ENCODE data around the gene UCN2. TPM values are rescaled to one million over a fixed set of nuclear protein-coding genes. Genes with fewer than 3 reads are reported as not detected.
A peak's percentile ranks its signal among the peaks of the same experiment; 100 is the strongest.

The UCN2 gene, protein sequence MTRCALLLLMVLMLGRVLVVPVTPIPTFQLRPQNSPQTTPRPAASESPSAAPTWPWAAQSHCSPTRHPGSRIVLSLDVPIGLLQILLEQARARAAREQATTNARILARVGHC
- not detected in 2 replicates for total RNA-seq

DNA sequence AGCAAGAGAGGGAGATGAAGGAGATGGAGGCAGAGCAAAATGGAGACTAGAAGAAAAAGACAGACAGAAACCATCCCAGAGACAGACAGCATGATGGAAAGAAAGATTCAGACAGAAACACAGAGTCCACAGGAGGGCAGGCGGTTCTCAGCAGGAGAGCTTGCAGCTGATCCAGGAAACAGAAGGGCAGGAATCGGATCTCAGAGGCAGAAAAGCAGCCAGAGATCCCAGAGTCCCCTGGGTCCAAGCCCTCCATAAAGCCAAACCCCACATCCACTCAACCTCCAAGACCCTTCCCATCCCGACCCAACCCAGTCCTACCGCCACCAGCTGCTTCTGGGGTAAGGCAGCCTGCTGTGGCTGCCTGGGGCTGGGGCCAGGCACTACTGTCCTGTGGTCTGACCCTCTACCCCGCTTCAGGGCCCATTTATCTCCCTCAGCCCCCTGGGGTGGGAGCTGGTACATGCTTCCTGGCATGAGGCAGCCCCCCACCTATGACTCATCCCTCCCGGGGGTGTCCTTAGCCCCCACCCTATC, at the start of gene UCN2:
Gene UCN2 (minus strand): TSS at position 400 of the 537 bp plus-strand sequence. CDS start 657 bp downstream, outside the sequence.
- Mint-ChIP-seq H3K9me3 (no peaks in the 10 kb centered on the region), H3K4me1 (peaks cover 27% of the 10 kb centered on the region), H3K27ac (peak within 1 kb of the TSS; percentile 23), H3K4me3 (no peak within 1 kb of the TSS), H3K27me3 (no peaks in the 10 kb centered on the region), H3K36me3 (ENCODE audit: low read depth) (no peaks in the 10 kb centered on the region)
- intact Hi-C loops (cut with micrococcal nuclease), result no loop called here
- no peak for DNase-seq

DNA sequence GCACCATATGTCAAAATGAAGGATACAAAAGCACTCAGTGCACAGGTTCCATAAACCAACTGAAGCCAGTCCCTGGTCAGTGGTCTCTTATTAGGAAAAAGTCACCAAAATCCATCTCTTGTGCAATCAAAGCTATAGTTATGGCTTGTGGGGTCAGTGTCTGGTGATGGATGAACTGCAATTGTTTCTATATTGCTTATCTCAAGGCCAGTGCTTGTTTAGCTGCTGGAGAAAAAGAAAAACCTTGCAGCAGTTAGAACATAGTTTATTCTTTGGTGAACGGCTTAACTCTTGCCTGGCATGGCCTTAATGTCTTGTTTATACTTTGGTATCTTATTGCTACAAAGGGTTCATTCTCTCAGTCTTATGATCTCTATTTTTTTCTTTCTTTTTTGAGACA, 48.7 kb upstream of the UCN2 start:
- Mint-ChIP-seq H3K9me3 (peaks cover 6% of the 10 kb centered on the region), H3K36me3 (ENCODE audit: low read depth) (peaks cover 27% of the 10 kb centered on the region), H3K27ac (no peak overlapping the region), H3K4me3 (no peak overlapping the region), H3K27me3 (no peaks in the 10 kb centered on the region), H3K4me1 (peaks cover 22% of the 10 kb centered on the region)
- no peak for DNase-seq
- intact Hi-C loops (cut with micrococcal nuclease), result no loop called here

DNA sequence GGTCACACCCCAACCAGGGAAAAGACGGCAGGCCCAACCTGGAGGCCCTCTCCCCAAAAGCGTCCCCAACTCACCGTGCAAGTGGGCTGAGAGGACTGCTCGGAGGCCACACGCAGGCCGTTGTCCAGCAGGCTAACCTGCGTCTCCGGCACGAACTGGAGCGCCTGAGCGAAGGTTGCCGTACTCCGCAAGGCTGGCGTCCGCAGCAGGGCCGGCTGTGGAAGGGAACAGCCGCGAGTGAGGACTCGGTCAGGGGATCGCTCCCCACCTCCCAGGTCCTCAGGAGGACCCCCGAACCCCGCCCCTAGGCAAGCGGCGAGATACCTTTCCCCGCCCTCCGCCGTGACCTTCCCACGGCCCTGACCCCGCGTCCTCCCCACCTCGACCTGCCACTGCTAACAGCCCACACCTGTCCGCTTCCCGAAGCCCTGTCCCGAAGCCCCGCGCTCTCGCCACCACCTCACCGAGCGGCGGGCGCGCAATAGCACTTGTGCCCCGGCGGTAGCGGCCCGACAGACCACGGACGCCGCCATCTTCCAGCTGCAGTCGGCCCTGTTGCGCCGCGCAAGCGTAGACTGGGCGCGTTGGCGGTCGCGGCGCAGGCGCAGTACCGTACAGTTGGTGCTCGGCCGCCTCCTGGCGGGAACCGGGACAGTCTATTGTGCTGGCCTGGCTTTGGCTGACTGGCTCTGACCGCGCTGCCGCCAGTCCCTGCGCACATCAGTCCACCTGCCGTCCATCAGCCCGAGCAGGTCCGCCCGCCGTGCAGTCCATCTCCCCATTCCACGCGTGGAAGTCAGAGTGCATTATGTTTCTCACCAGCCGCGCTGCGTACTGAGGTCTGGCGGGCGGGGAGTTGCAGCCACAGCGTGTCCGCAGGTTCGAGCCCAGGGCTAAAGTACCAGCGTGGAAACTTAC, 45.8 kb upstream of the UCN2 start, which contains the start of gene UQCRC1:
Gene UQCRC1 (minus strand): TSS at position 559 of the 918 bp plus-strand sequence. CDS start 26 bp downstream, at position 533.
- no peaks in the 10 kb centered on the region for H3K27me3 Mint-ChIP-seq
- H3K4me3 Mint-ChIP-seq, result peak within 1 kb of the TSS; percentile 99
- peak; percentile 98 for DNase-seq
- peaks cover 22% of the 10 kb centered on the region for H3K4me1 Mint-ChIP-seq
- peaks cover 43% of the 10 kb centered on the region for H3K36me3 Mint-ChIP-seq (ENCODE audit: low read depth)
- peaks cover 3% of the 10 kb centered on the region for H3K9me3 Mint-ChIP-seq
- intact Hi-C loops (cut with micrococcal nuclease), result loop anchor here (1.0 kb wide), 3 partner anchors 26 to 52 kb away; partner anchors contain the start of gene SLC26A6
- peak within 1 kb of the TSS; percentile 99 for H3K27ac Mint-ChIP-seq

DNA sequence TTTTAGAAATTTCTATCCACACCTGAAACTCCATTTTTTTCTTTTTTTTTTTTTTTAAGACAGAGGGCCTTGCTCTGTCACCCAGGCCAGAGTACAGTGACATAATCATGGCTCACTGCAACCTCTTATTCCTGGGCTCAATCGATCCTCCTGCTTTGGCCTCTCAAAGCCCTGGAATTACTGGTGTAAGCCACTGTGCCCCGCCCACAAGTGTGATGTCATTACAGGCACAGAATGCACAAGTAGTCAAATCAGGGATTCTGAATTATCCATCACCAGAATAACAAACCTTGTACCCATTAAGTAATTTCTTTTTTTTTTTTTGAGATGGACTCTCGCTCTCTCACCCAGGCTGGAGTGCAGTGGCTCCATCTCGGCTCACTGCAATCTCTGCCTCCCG, 43.9 kb upstream of the UCN2 start:
- Mint-ChIP-seq H3K27me3 (no peaks in the 10 kb centered on the region), H3K36me3 (ENCODE audit: low read depth) (peaks cover 52% of the 10 kb centered on the region), H3K9me3 (no peaks in the 10 kb centered on the region), H3K4me3 (no peak overlapping the region), H3K27ac (no peak overlapping the region), H3K4me1 (peaks cover 13% of the 10 kb centered on the region)
- DNase-seq, result peak; percentile 70
- intact Hi-C loops (cut with micrococcal nuclease), result no loop called here

DNA sequence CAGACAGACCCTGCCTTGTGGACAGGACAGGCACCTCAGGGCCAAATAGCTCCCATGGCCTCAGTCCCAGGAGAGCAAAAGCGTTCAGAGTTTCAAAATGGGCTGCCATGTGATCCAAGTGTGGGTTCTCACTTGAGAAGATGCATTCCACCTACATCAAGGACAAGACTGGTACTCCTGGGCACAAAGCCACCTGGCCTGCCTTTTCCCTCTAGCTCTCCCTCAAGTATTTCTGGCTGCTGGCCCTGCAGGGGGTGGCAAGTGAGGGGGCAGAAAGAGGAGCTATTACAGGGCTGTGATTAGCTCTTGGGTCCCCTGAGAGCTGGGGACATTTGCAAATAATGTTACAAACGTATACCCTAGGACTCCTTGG, 38.0 kb upstream of the UCN2 start:
- Mint-ChIP-seq H3K27ac (no peak overlapping the region), H3K4me1 (no peaks in the 10 kb centered on the region)
- intact Hi-C loops (cut with micrococcal nuclease), result no loop called here

DNA sequence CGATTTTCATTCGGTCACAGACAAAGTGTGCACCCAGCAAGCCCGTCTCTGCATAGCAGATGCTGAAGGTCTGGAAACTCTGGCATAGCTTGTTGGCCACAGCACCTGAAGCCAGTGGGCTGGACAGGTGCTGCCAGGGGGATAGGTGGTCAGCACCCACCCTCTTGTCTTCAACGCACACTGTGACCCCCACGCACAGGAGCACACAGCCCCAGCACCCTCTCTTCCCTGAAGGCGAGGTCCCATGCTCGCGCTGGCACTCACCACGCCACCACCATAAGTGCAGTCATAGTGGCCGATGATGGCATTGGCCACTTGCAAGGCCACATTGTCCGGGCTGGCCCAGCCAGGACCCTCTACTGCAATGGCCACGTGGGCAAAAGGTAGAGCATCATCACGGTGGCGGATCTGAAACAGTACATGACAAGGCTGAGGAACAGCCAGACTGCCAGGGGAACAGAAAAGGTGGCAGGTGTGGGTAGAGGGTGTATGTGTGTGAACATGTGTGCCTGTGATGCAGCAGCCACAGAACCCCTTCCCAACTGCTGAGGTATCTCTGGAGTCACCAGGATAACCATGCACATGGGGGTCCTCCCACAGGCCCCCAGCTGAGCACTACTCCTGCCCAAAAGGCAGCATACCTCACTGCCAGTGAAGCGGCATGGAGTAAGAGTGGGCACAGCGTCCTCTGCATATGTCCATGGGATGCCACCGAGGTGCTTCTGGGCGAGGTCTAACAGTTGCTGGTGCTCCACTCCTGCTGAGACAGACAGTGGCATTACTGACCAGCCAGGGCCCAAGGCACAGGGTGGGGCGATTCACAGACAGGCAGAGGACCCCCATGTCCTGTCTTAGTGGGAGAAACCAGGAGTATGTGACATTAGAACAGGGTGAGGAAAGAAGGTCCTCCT, 37.4 kb upstream of the UCN2 start:
- intact Hi-C loops (cut with micrococcal nuclease), result no loop called here
- H3K4me1 Mint-ChIP-seq, result no peaks in the 10 kb centered on the region
- H3K36me3 Mint-ChIP-seq (ENCODE audit: low read depth), result peaks cover 51% of the 10 kb centered on the region
- no peak overlapping the region for H3K27ac Mint-ChIP-seq
- no peaks in the 10 kb centered on the region for H3K9me3 Mint-ChIP-seq
- H3K27me3 Mint-ChIP-seq, result peaks cover 3% of the 10 kb centered on the region
- DNase-seq, result no peak
- no peak overlapping the region for H3K4me3 Mint-ChIP-seq

More for the DNA sequence above, 38.0 kb upstream of the UCN2 start:
- no peak for DNase-seq
- H3K27me3 Mint-ChIP-seq, result no peaks in the 10 kb centered on the region
- no peak overlapping the region for H3K4me3 Mint-ChIP-seq
- H3K9me3 Mint-ChIP-seq, result no peaks in the 10 kb centered on the region
- peaks cover 52% of the 10 kb centered on the region for H3K36me3 Mint-ChIP-seq (ENCODE audit: low read depth)

DNA sequence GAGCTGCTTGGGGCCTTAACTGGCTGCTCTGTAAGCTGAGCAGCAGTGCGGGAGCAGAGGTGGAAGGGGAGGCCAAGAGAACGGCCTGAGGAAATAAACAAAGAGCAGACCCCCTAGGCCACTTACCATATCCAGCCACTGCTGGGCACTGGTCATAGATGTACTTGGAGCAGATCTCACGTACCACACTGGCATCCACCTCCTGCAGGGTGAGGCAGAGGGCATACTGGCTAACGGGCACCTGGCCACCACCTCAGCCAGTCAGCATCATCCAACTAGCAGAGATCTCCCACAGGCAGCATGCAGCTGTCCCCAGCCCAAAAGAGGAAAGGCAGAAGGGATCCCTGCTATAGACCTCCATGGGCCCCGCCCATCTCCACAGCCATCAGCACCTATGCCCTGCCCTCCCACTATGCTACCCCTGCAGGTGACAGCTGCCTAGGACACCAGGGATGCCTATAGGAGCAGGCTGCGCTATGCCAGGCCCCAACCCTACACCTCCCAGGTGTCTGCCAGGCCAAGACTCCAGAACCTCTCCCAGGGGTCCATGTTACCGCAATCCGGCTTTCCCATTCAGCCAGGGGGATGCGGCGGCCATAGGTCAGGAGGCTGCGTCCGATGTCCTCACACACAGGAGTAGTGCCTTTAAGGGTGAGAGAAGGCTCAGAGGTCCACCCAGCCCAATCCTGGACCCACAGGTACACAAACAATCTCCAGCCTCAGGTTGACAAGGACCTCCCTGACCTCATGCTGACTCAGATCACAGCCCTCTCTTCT, 36.1 kb upstream of the UCN2 start:
- no peak for DNase-seq
- Mint-ChIP-seq H3K4me3 (no peak overlapping the region), H3K4me1 (no peaks in the 10 kb centered on the region), H3K9me3 (no peaks in the 10 kb centered on the region), H3K27ac (no peak overlapping the region), H3K36me3 (ENCODE audit: low read depth) (peaks cover 40% of the 10 kb centered on the region), H3K27me3 (peaks cover 6% of the 10 kb centered on the region)
- intact Hi-C loops (cut with micrococcal nuclease), result no loop called here

DNA sequence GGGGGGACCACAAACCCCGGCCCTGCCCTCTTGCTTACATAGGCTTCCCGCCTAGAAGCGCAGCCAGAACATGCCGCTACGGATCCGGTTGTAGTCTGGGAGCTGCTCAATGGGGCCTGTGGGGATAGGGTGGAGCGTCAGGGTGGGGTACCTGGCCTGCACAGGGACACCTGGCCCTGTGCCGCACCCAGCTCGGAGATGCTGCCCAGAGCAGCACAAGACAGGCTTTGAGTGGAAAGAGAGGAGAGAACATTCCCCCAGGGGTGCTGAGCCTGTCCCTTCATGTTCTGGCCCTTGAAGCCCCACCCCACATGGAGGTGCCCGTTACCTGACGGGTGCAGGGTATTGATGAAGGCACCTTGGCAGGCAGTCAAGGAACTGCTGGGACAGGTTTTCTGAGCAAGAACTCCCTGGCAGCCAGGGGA, 35.5 kb upstream of the UCN2 start:
- H3K4me1 Mint-ChIP-seq, result peaks cover 2% of the 10 kb centered on the region
- no peak for DNase-seq
- no peak overlapping the region for H3K27ac Mint-ChIP-seq
- H3K9me3 Mint-ChIP-seq, result no peaks in the 10 kb centered on the region
- H3K4me3 Mint-ChIP-seq, result no peak overlapping the region
- intact Hi-C loops (cut with micrococcal nuclease), result no loop called here
- peaks cover 34% of the 10 kb centered on the region for H3K36me3 Mint-ChIP-seq (ENCODE audit: low read depth)
- peaks cover 12% of the 10 kb centered on the region for H3K27me3 Mint-ChIP-seq

DNA sequence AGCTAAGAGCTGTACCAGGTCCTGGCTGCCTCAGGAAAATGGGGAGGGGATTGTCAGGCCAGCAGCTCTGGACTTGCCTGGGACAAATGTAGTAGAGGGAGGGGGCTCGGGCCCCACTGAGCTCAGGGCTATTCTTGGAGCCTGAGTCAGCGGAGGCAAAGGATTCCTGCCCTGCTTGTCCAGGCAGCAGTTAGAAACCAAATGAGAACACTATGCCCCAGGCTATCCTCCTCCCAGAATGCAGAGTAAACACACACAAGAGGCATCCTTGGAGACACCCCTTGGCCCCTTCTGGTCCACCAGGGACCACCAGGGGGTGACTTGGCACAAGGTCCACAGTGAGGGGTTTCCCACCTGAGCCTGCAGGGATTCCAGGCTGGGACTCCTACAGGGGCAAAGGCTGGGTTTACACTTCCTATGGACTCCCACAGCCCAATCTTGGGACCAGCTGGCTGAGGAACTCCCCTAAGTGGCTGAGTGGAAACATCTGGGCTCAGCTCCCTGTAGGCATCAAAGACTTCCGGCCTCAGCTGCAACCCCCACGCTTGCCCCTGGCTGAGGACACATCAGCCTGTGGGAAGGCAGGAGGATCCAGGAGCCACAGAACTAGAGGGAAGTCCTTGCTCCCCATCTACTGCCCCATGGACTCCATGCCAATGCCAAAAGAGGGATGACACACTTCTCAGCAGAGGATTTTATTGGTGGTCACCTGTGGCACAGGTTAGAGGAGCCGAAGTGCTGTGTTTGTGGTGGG, 34.9 kb upstream of the UCN2 start:
- DNase-seq, result no peak
- intact Hi-C loops (cut with micrococcal nuclease), result no loop called here

DNA sequence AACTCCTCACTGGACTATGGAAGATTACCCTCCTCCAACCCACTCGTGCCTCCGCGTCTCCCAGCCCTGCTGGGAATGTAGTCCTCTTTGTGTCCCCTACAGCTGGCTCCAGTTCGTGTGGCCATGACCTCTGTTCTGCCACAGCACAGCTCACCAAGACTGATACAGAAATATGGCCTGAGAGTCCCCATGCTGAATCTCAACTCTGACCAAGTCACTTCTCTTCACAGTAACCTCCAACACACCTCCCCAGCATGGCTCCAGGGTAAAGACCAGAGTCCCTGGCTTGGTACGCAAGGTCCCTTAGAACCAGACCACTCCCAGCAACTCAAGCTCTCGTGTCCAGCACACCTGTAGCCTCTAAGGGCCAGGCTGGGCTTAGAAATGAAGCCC, 33.8 kb upstream of the UCN2 start:
- peaks cover 22% of the 10 kb centered on the region for H3K36me3 Mint-ChIP-seq (ENCODE audit: low read depth)
- H3K9me3 Mint-ChIP-seq, result no peaks in the 10 kb centered on the region
- H3K4me1 Mint-ChIP-seq, result peaks cover 2% of the 10 kb centered on the region
- intact Hi-C loops (cut with micrococcal nuclease), result no loop called here
- DNase-seq, result no peak
- peak overlapping the region; percentile 9 for H3K27ac Mint-ChIP-seq
- no peak overlapping the region for H3K4me3 Mint-ChIP-seq
- H3K27me3 Mint-ChIP-seq, result peaks cover 16% of the 10 kb centered on the region

More for the DNA sequence above, 34.9 kb upstream of the UCN2 start:
- Mint-ChIP-seq H3K27ac (no peak overlapping the region), H3K36me3 (ENCODE audit: low read depth) (peaks cover 30% of the 10 kb centered on the region), H3K4me3 (no peak overlapping the region), H3K27me3 (peaks cover 16% of the 10 kb centered on the region), H3K9me3 (no peaks in the 10 kb centered on the region), H3K4me1 (peaks cover 2% of the 10 kb centered on the region)

DNA sequence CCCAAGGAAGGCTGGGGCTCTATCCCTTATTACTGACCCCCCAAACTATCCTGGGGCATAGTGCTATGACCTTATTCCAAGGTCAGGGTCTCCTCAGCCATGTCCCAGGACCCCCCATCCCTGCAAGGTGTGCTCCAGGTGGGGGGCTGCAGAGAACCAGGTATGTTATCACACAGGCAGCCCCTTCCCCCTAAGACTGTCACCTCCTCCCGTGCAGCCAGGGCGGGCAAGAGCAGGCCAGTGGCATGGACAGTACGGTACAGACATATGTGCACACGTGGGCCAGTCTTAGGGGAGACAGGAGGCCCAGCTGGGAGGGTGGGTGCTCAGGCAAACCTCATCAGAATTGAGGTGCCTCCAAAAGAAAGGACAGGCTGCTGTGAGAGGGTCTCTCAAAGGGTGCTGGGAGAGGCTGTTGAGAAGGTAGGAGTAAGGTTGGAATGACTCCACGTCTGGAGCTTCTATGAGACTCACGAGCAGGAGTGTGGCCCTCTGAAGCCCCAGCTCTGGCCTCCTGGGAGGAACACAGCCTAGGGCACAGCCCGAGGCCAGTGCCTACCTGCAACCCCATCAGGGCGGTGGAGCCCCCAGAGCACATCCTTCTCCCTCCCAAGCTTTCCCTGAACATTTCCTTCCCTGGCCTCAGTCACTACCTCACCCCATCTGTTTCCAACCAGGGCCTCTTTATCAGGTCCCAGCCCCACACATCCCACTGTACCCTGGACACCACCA, 33.3 kb upstream of the UCN2 start:
- no peak for DNase-seq
- peaks cover 2% of the 10 kb centered on the region for H3K4me1 Mint-ChIP-seq
- H3K27ac Mint-ChIP-seq, result peak overlapping the region; percentile 9
- H3K27me3 Mint-ChIP-seq, result peaks cover 16% of the 10 kb centered on the region
- H3K36me3 Mint-ChIP-seq (ENCODE audit: low read depth), result peaks cover 20% of the 10 kb centered on the region
- intact Hi-C loops (cut with micrococcal nuclease), result no loop called here
- no peaks in the 10 kb centered on the region for H3K9me3 Mint-ChIP-seq
- no peak overlapping the region for H3K4me3 Mint-ChIP-seq

DNA sequence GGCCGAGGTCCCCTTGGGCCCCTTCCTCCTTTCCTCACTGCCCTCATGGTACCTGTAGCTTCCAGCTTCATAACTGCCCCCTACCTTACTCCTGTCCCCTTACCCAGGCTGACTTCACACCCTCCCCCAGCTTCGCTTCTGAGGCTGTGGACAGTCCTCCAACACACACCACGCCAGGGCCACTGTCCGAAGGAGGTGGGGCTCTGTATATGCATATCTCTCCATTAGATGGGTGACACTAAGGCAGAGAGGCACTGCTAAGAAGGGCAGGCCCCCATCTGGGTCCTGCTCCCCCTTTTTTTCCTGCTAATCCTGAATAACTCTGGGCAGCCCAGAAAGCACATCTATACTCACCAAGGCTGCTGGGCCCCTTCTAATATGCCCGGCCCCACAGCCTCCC, 32.6 kb upstream of the UCN2 start:
- no peak for DNase-seq
- Mint-ChIP-seq H3K36me3 (ENCODE audit: low read depth) (peaks cover 18% of the 10 kb centered on the region), H3K27ac (no peak overlapping the region), H3K9me3 (no peaks in the 10 kb centered on the region), H3K4me1 (peaks cover 2% of the 10 kb centered on the region), H3K27me3 (peaks cover 16% of the 10 kb centered on the region), H3K4me3 (no peak overlapping the region)
- intact Hi-C loops (cut with micrococcal nuclease), result no loop called here
